ENCODE data around the gene SAMD11. TPM values are rescaled to one million over a fixed set of nuclear protein-coding genes. Genes with fewer than 3 reads are reported as not detected.
A peak's percentile ranks its signal among the peaks of the same experiment; 100 is the strongest.

SAMD11 gene
- polyA plus RNA-seq, 1 donor from 2014 or later, result 21.6 TPM

DNA sequence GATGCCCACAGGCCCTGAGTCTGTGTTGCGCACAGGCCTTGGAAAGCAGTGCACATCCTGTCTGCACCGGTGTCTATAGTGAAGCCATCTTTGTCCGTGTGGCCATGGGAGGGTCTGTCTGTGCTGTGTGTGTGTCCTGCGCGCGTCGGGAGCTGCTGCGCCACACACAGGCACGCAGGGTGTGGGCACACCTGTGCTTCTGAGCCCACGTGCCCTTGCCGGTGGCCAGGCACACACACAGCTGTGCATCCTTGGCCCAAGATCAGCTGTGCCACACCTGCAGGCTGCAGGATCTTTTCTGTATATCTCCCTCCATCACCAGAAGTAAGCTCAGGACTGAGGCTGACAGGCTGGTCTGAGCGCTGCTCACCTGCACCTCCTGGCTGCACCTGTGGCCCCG lies 3.2 kb upstream of the SAMD11 start:
- no peak overlapping the region for H2AFZ ChIP-seq (ENCODE audit: low read depth, low read length)
- H3K79me2 ChIP-seq (replicated peaks; ENCODE audit: insufficient read depth, low read length), result no peaks in the 10 kb centered on the region
- no peak overlapping the region for H3K27ac ChIP-seq (ENCODE audit: low read length)
- TF ChIP-seq RAD21 (conservative IDR thresholded peaks at IDR 0.05) (no peak), EZH2 (IDR thresholded peaks at IDR 0.05; ENCODE audit: borderline replicate concordance, insufficient read depth, low read length, poor library complexity, severe bottlenecking) (no peak), TAF1 (IDR thresholded peaks at IDR 0.05; ENCODE audit: low read depth) (no peak)
- peak overlapping the region; percentile 60 for H3K4me3 ChIP-seq (ENCODE audit: low read length)
- H3F3A ChIP-seq (ENCODE audit: insufficient read depth, low read length, poor library complexity, severe bottlenecking), result no peaks in the 10 kb centered on the region
- H3K9me2 ChIP-seq (ENCODE audit: insufficient read depth, low read length), result no peaks in the 10 kb centered on the region
- H4K20me1 ChIP-seq (ENCODE audit: insufficient read depth), result no peaks in the 10 kb centered on the region
- H3K9me3 ChIP-seq (ENCODE audit: low read length), result no peaks in the 10 kb centered on the region
- H3K27me3 ChIP-seq (ENCODE audit: insufficient read depth, low read depth, low read length), result peaks cover 31% of the 10 kb centered on the region
- H3K4me2 ChIP-seq (ENCODE audit: low read length), result peak overlapping the region; percentile 72
- peak overlapping the region; percentile 37 for H3K9ac ChIP-seq (ENCODE audit: low read length)
- H3K36me3 ChIP-seq (ENCODE audit: insufficient read depth, low read length), result no peaks in the 10 kb centered on the region

DNA sequence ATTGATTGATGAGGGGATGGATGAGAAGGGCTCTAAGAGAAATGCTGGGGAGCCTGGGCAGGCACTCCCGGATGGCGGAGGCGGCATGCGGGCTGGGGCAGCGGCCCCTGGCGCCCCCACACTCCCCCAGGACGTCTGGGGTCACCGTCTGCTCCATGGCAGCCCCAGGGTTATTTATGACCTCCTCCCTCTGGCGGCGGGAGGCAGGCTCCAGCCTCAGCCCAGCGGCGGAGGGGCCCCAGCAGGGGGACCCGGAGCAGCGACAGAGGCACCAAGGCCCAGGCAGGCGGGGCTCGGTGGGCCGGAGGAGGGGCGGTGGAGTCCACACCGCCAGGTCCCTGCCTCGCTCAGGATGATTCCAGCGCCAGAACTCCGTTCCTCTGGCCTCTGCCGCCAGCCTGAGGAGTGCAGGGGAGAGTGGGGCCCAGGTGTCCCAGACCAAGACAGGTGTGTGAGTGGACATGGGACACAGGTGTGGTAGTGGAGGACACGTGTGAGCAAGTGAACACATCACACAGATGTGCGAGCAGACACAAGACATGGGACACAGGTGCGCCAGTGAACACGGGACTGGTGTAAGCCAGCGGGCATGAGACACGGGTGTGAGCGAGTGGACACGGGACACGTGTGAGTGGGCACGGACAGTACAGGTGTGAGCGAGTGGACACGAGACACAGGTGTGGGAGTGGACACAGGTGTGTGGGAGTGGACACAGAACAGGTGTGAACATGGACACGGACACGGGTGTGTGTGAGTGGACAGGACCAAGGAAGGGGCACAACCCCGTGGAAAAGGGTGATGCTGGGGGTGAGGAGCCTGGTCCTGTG lies 2.5 kb upstream of the SAMD11 start:
- no peaks in the 10 kb centered on the region for H3K9me3 ChIP-seq (ENCODE audit: low read length)
- no peaks in the 10 kb centered on the region for H3F3A ChIP-seq (ENCODE audit: insufficient read depth, low read length, poor library complexity, severe bottlenecking)
- peak overlapping the region; percentile 72 for H3K4me2 ChIP-seq (ENCODE audit: low read length)
- H2AFZ ChIP-seq (ENCODE audit: low read depth, low read length), result no peak overlapping the region
- peak; percentile 58 for TF ChIP-seq SMC3 (conservative IDR thresholded peaks at IDR 0.05; ENCODE audit: poor library complexity)
- TF ChIP-seq EP300 (conservative IDR thresholded peaks at IDR 0.05; ENCODE audit: poor library complexity, severe bottlenecking), result no peak
- TF ChIP-seq RAD21 (conservative IDR thresholded peaks at IDR 0.05), result peak; percentile 42
- TF ChIP-seq REST (IDR thresholded peaks at IDR 0.05; ENCODE audit: borderline replicate concordance), result no peak
- TF ChIP-seq POLR2AphosphoS5 (IDR thresholded peaks at IDR 0.05), result peak; percentile 21
- TF ChIP-seq, protein P1, sequence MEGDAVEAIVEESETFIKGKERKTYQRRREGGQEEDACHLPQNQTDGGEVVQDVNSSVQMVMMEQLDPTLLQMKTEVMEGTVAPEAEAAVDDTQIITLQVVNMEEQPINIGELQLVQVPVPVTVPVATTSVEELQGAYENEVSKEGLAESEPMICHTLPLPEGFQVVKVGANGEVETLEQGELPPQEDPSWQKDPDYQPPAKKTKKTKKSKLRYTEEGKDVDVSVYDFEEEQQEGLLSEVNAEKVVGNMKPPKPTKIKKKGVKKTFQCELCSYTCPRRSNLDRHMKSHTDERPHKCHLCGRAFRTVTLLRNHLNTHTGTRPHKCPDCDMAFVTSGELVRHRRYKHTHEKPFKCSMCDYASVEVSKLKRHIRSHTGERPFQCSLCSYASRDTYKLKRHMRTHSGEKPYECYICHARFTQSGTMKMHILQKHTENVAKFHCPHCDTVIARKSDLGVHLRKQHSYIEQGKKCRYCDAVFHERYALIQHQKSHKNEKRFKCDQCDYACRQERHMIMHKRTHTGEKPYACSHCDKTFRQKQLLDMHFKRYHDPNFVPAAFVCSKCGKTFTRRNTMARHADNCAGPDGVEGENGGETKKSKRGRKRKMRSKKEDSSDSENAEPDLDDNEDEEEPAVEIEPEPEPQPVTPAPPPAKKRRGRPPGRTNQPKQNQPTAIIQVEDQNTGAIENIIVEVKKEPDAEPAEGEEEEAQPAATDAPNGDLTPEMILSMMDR (IDR thresholded peaks at IDR 0.05; ENCODE audit: poor library complexity, severe bottlenecking), result peak; percentile 58
- TF ChIP-seq TAF1 (IDR thresholded peaks at IDR 0.05; ENCODE audit: low read depth), result no peak
- TF ChIP-seq MXI1 (conservative IDR thresholded peaks at IDR 0.05; ENCODE audit: poor library complexity, severe bottlenecking), result no peak
- no peak for TF ChIP-seq EZH2 (IDR thresholded peaks at IDR 0.05; ENCODE audit: borderline replicate concordance, insufficient read depth, low read length, poor library complexity, severe bottlenecking)
- H3K27me3 ChIP-seq (ENCODE audit: insufficient read depth, low read depth, low read length), result peaks cover 38% of the 10 kb centered on the region
- no peaks in the 10 kb centered on the region for H3K36me3 ChIP-seq (ENCODE audit: insufficient read depth, low read length)
- H3K79me2 ChIP-seq (replicated peaks; ENCODE audit: insufficient read depth, low read length), result no peaks in the 10 kb centered on the region
- no peaks in the 10 kb centered on the region for H4K20me1 ChIP-seq (ENCODE audit: insufficient read depth)
- peak overlapping the region; percentile 37 for H3K9ac ChIP-seq (ENCODE audit: low read length)
- H3K4me3 ChIP-seq (ENCODE audit: low read length), result peak overlapping the region; percentile 60
- H3K27ac ChIP-seq (ENCODE audit: low read length), result no peak overlapping the region
- H3K9me2 ChIP-seq (ENCODE audit: insufficient read depth, low read length), result no peaks in the 10 kb centered on the region

All from neural cell (in vitro differentiated cells).